NCI-H460 (cell line): ENCODE results near the gene MOB3A. TPM values are rescaled to one million over a fixed set of nuclear protein-coding genes. Genes with fewer than 3 reads are reported as not detected.
"Not testable (repeated sequence)": the region's sequence is repeated elsewhere in the genome, so short reads cannot be mapped to it uniquely, and the experiment has no call there.

Experiments used
- DNase-seq: peaks from one replicate; pipeline ENCODE4 v3.0.0-alpha.2; 2016; ENCODE audit warnings: low read depth; ENCODE audit errors: extremely low read depth
- small RNA-seq, 2 experiments: library from RNA; depleted of rRNA; stranded (forward); fragments of <200 nt; gene quantifications; one replicate each; pipeline ENCODE3, GENCODE V24; 2014
- total RNA-seq: library from RNA; depleted of rRNA; stranded (reverse); fragments of >200 nt; shearing (Covaris generic); gene quantifications from 2 replicates; pipeline ENCODE4 v1.2.3, GENCODE V29; 2014; rRNA removed

MOB3A gene
- total RNA-seq, 1 experiment from 2014 or later, result 12.3 TPM

DNA sequence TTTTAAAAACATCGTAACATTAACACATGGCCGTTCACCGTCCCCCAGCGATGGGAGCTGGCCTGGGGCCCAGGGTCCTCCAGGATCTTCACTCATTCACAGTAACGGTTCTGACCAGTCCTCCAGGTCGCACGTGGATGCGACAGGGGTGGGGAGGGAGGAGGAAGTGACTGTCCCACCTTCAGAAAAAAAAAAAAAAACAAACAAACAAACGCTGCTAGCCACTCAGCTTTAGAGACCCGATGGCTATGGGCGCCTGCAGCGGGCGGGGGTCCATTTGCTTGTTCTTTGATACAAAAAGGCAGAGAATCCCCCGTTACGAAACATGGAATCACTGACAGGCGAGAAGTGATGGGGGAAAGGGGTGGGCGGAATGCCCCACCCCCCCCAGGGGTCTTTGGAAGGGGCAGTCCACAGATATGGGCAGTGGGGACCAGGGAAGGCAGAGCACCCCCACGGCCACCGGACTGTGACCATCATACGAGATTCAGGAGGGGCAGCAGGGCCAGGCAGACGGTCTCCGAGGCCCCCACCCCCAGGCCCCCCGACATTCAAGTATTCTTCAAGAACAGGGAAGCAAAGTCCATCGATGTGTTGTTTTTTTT, 58.4 kb downstream of the MOB3A start:
- DNase-seq, result no peak

DNA sequence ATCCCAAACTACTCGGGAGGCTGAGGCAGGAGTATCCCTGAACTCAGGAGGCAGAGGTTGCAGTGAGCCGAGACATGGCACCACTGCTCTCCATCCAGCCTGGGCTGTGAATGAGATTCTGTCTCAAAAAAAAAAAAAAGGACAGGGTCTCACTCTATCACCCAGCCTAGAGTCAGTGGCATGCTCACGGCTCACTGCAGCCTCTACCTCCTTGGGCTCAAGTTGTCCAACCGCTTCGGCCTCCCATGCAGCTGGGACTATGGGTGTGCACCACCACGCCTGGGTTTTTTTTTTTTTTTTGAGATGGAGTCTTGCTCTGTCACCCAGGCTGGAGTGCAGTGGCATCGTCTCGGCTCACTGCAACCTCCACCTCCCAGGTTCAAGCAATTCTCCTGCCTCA, 59.7 kb downstream of the MOB3A start:
- DNase-seq, result no peak

DNA sequence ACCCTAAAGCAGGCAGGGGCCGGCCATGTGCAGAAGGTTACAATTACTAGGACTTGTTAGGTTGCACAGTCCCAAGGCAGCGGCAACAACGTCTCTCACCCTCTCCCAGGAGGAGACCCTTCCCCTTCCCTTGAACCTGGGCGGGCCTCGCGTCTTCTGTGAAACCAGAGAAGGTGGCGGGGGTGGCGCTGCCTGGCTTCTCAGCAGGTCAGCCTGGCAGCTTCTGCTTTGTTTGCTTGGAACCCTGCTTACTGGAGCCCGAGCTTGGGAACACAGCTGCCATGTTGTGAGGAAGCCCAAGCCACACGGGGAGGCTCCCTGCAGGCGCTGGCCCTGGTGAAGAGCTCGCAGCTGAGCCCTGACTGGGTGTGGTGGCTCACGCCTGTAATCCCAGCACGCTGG, 60.5 kb downstream of the MOB3A start:
- no peak for DNase-seq

DNA sequence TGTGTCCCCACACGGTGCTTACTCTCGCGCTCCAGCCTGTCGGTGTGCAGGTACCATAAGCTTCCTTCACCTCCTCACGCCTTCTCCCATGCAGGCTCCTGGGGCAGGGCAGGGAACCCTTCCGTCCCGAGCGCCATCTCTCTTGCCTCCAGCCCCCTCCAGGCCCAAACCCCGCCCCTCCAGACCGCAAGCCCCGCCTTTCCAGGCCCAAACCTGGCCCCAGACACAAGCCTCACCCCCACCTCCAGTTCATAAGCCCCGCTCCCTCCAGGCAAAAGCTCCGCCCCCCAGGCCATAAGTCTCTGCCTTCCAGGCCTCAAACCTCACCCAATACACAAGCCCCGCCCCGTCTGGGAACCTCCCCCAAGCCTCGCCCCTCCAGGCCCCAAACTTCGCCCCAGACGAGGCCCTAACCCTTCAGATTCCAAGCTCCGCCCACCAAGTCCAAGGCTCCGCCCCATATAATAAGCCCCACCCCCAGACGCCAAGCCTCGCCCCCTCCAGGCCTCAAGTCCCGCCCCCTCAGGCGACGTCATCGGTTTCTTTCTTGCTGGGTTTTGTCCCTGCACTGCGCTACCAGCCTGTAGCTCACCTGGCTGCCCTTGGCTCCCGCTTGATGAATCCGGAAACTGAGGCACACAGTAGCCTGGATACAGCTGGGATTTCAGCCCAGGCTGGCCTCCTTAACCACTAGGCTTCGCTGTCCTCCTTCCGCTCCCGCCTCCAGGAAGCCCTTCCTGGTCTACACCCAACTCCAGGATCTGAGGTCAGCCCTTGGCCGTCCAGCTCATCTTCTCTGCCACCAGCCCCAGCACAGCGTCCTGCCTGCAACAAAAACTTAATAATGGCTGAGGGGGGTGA, 61.2 kb downstream of the MOB3A start:
- no peak for DNase-seq

DNA sequence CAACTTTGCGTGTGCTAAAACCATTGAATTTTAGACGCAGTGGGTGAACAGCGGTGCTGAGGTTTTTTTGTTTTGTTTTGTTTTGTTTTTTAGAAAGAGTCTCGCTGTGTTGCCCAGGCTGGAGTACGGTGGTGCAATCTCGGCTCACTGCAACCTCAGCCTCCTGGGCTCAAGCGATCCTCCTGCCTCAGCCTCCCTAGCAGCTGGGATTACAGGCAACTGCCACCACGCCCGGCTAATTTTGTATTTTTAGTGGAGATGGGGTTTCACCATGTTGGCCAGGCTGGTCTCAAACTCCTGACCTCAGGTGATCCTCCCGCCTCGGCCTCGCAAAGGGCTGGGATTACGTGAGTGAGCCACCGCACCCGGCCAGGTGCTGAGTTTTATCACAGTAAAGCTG, 61.9 kb downstream of the MOB3A start:
- not testable (repeated sequence) for DNase-seq

DNA sequence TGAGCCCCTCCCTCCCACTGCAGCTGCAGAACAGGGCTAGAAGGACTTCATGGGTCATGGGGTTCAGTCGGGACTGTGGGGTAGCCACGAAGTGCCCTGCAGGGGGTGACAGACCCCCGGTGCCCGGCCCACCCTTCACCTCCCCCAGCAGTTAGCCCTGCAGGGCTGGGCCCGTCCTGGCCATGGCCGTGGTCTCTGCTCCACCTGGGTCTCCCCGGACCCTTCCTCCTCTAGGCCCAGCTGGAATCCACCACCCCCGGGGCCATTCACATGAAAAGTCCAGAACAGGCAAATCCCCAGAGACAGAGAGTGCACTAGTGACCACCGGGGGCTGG, 62.3 kb downstream of the MOB3A start:
- no peak for DNase-seq

DNA sequence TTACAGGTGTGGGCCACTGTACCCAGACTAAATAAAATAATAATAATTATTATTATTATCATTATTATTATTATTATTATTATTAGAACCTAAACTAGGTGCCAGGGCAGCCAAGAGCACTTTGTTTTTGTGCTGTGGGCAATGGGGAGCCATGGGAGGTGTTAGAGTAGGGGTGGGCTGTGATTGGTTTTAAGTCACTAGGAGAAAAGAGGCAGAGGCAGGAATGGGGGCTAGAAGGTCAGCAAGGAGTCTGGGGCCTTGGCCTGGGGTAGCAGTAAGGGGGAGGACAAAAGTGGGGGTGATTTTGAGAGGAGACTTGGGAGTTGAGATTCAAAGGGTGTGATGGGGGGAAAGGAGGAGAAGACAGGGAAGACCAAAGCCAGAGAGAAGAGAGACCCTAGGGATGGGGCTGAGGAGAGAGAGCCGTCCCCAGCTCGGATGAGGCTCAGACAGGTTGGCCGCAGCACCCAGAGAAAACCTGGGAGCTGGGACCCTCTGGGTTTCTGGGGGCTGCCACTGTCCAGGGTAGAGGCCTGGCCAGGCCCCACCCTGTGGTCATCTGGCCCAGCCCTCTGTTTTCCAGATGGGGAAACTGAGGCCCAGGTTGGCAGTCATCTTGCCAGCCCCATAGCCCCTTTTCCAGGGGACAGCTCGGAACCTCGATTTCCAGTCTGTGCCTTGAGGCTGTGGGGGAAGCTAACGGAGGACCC, 62.9 kb downstream of the MOB3A start:
- no peak for DNase-seq

DNA sequence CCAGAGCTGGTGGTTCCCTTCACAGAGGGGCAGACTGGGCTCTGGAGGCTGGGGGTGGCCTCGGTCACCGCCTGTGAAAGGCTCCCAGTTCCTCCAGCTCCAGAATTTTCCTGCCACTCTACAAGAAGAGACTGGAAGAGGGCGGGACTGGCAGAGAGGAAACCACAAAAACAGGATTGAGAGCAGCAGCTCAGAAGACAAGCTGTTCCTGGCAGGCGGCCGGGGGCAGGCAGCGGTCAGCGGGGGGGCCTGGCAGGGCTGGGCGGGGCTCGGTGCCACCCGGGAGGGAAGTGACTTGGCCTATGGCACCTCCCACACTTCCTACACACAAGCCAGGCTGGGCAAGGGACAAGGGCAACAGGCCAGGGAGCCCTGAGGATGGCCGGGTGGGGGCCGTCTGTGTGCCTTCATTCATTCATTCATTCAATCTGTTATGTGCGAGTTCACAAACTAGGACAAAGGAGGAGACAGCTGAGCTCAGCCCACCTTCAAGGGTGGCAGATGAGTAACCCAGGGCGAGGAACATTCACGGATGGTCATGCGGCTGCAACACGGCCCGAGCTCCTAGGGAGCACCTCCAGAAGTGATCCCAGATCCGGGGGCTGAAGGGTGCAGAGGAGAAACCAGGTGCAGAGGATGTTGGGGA, 63.7 kb downstream of the MOB3A start:
- DNase-seq, result peak; percentile 75

DNA sequence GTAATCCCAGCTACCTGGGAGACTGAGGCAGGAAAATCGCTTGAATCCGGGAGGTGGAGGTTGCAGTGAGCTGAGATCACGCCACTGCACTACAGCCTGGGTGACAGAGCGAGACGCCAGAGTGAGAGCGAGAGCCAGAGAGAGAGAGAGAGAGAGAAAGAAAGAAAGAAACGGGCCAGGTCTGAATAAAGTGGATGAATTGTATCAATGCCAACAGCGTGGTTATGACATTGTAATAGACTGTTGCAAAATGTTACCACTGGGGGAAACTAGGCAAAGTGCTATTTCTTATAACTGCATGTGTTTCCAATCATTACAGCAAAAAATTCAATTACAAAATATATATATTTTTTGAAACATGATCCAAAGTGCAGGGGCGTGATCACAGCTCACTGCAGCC, 68.8 kb downstream of the MOB3A start:
- no peak for DNase-seq

DNA sequence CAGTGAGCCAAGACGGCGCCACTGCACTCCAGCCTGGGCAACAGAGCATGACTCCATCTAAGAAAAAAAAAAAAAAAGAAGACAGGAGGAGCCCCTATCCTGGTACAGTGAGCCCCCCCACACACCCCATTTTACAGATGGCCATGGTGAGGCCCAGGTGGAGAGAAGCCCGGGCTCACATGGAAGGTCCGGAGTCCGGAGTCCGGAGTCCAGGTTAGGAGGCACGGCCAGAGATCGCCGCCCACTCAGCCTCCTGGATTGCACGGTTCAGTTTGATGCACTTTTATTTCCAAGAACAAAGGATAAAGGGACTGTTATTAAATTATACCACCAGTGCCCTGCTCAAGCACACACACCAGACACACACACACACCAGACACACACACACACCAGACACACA, 69.4 kb downstream of the MOB3A start:
- no peak for DNase-seq

DNA sequence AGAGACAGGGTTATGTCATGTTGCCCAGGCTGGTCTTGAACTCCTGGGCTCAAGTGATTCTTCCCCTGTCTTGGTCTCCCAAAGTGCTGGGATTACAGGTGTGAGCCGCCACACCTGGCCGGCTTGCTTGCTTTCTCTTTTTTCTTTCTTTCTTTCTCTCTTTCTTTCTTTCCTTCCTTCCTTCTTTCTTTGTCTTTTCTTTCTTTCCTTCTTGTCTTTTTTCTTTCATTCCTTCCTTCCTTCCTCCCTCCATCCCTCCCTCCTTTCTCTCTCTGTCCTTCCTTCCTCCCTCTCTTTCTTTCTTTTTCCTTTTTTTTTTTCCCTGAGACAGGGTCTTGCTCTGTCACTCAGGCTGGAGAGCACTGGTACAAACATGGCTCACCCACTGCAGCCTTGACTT, 73.8 kb downstream of the MOB3A start:
- no peak for DNase-seq

DNA sequence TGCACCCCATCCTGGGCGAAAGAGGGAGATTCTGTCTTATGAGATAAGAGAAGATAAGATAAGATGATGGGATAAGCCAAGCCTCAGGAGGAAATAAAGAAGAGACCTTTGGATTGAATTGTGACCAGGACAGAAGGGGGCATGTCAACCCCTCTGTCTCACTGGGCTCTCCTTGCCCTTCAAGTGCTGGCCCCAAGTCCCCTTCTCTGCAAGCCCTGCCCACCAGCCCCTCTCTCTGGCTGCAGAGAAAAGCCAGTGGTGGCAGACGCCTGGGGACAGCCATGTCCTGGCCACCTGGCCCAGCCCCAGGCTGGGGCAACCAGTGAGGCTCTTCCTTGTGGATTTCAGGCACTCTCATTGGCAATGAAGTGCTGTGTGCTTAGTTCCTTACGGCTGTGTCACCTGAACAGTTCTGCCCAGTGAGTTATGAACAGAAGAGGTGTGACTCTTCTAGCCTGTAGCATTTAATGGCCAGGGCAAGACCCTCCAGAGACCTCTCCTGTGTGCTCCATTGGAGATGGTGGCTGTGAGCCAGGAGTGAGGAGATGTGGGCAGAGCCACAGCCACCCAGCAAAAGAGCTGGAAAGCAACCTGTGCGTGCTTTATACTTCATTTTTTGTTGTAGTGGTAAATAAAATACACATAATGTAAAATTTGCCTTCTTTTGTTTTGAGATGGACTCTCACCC, 74.5 kb downstream of the MOB3A start:
- no peak for DNase-seq

Small RNA genes within 50 kb of the gene (small RNA-seq; reads per million reads assigned to genes)
- 0 reads per million in 2 experiments for gene AC007136.1

Other genes with a start within 250 kb of the MOB3A start
- 5.9 and 6.6 TPM in 2 replicates for gene REXO1, start 247.8 kb downstream of the MOB3A start, total RNA-seq
- gene KLF16, start 232.7 kb downstream of the MOB3A start, total RNA-seq, result 10.4 and 11.0 TPM in 2 replicates
- gene ABHD17A, start 210.8 kb downstream of the MOB3A start, total RNA-seq, result 27.0 and 37.1 TPM in 2 replicates
- 2.1 and 3.9 TPM in 2 replicates for gene ADAT3, start 190.9 kb downstream of the MOB3A start, total RNA-seq
- gene SCAMP4, start 190.9 kb downstream of the MOB3A start, total RNA-seq, result 27.5 and 32.0 TPM in 2 replicates
- 34.0 and 38.9 TPM in 2 replicates for gene CSNK1G2, start 155.2 kb downstream of the MOB3A start, total RNA-seq
- 32.9 and 33.7 TPM in 2 replicates for gene BTBD2, start 80.6 kb downstream of the MOB3A start, total RNA-seq
- 87.0 and 90.9 TPM in 2 replicates for gene MKNK2, start 45.1 kb downstream of the MOB3A start, total RNA-seq
- gene IZUMO4, start 589 bp upstream of the MOB3A start, total RNA-seq, result 1.4 and 1.6 TPM in 2 replicates
- 67.6 and 83.8 TPM in 2 replicates for gene AP3D1, start 55.2 kb upstream of the MOB3A start, total RNA-seq
- gene DOT1L, start 67.6 kb upstream of the MOB3A start, total RNA-seq, result 4.8 and 5.4 TPM in 2 replicates
- 45.3 and 46.6 TPM in 2 replicates for gene PLEKHJ1, start 140.0 kb upstream of the MOB3A start, total RNA-seq
- 29.9 and 31.4 TPM in 2 replicates for gene SF3A2, start 140.5 kb upstream of the MOB3A start, total RNA-seq
- 5.8 and 6.2 TPM in 2 replicates for gene AMH, start 153.0 kb upstream of the MOB3A start, total RNA-seq
- gene JSRP1, start 160.1 kb upstream of the MOB3A start, total RNA-seq, result not detected in 2 replicates
- not detected in 2 replicates for gene PEAK3, start 185.8 kb upstream of the MOB3A start, total RNA-seq
- gene LINGO3, start 211.8 kb upstream of the MOB3A start, total RNA-seq, result 0.30 TPM in 1 of 2 replicates, not detected in the other
- 85.7 and 125 TPM in 2 replicates for gene LSM7, start 232.3 kb upstream of the MOB3A start, total RNA-seq
- gene SPPL2B, start 232.4 kb upstream of the MOB3A start, total RNA-seq, result 11.7 and 15.4 TPM in 2 replicates